GM12878 (cell line): ENCODE data around the gene NAA60. TPM values are rescaled to one million over a fixed set of nuclear protein-coding genes. Genes with fewer than 3 reads are reported as not detected.

Source experiments
- ATAC-seq: fragments of 200-7000 bp; cut with Tn5 transposase; 3 replicates; pipeline ENCODE4 v1.9.1; 2020; ENCODE audit warnings: mild to moderate bottlenecking, moderate library complexity
- BruUV-seq: library from RNA; stranded (reverse); fragments of 400-500 nt; replicated peaks from 2 replicates; lab custom pipeline; 2021; lab: Mats Ljungman, UMichigan
- CTCF ChIA-PET: fragments of 300-600 bp; sonication (Branson Sonifier 250); formaldehyde crosslinking; extraction: SDS; loops from one replicate; lab custom pipeline; 2021; ENCODE audit warnings: inconsistent platforms; lab: Yijun Ruan, JAX
- POLR2A ChIA-PET: fragments of 350-600 bp; formaldehyde crosslinking; extraction: SDS; loops from one replicate; lab custom pipeline; 2021; ENCODE audit warnings: inconsistent platforms; lab: Charles Lee
- RAD21 ChIA-PET: fragments of 300-600 bp; sonication (Branson Sonifier 250); formaldehyde crosslinking; loops from one replicate; lab custom pipeline; 2023; ENCODE audit warnings: antibody characterized with exemption; ENCODE audit not compliant: unreplicated experiment; lab: Charles Lee
- SMC1A ChIA-PET: fragments of 300-600 bp; sonication (Branson Sonifier 250); formaldehyde crosslinking; loops from one replicate; lab custom pipeline; 2023; ENCODE audit not compliant: unreplicated experiment, uncharacterized antibody; lab: Charles Lee
- DNase-seq: peaks from one replicate; pipeline ENCODE4 v3.0.0-alpha.2; 2011; ENCODE audit warnings: low read depth, low spot score
- FAIRE-seq: peaks from 3 replicates; lab custom pipeline; 2011; peaks lifted over from hg19 to GRCh38; lab: Jason Lieb, UNC
- H2AFZ ChIP-seq: 2 replicates; pipeline ENCODE4 v1.6.0; 2011; ENCODE audit warnings: low read depth, low read length, control low read depth; ENCODE audit not compliant: control insufficient read depth
- H3K27ac ChIP-seq: 2 replicates; pipeline ENCODE4 v1.5.1; 2011; ENCODE audit warnings: control low read depth; ENCODE audit not compliant: control insufficient read depth, insufficient read depth
- H3K27me3 ChIP-seq, 2 experiments: replicated peaks in 1 of 2; 2 replicates each; pipeline versions ENCODE4 v1.6.0 to v1.6.1; 2011; ENCODE audit warnings: low read length in 1 of 2; ENCODE audit not compliant: control insufficient read depth in 2 of 2, insufficient read depth in 2 of 2
- H3K36me3 ChIP-seq, 2 experiments: 2 replicates each; pipeline ENCODE4 v1.5.1; 2011; ENCODE audit warnings: low read length in 1 of 2; ENCODE audit not compliant: control insufficient read depth in 2 of 2, insufficient read depth in 2 of 2
- H3K4me1 ChIP-seq: 2 replicates; pipeline ENCODE4 v1.6.1; 2011; ENCODE audit warnings: mild to moderate bottlenecking, low read length, moderate library complexity, mixed read lengths; ENCODE audit not compliant: control insufficient read depth, insufficient read depth
- H3K4me2 ChIP-seq: 2 replicates; pipeline ENCODE4 v1.6.0; 2011; ENCODE audit warnings: control low read depth; ENCODE audit not compliant: control insufficient read depth, insufficient read depth
- H3K4me3 ChIP-seq: fragments of 200-600 bp; sonication (generic); 2 replicates; pipeline ENCODE4 v1.5.1; 2016
- H3K79me2 ChIP-seq: 2 replicates; pipeline ENCODE4 v1.6.0; 2011; ENCODE audit warnings: low read length; ENCODE audit not compliant: control insufficient read depth, insufficient read depth
- H3K9ac ChIP-seq: 2 replicates; pipeline ENCODE4 v1.8.0; 2011; ENCODE audit warnings: low read length, control low read depth, mixed read lengths; ENCODE audit not compliant: control insufficient read depth, insufficient read depth
- H3K9me3 ChIP-seq: replicated peaks from 3 replicates; pipeline ENCODE4 v1.5.1; 2011; ENCODE audit warnings: mild to moderate bottlenecking, low read length; ENCODE audit not compliant: control insufficient read depth, insufficient read depth
- H4K20me1 ChIP-seq: 2 replicates; pipeline ENCODE4 v1.6.0; 2011; ENCODE audit not compliant: control insufficient read depth, insufficient read depth
- ATF7 ChIP-seq: fragments of 450-650 bp; IDR thresholded peaks from 2 replicates; pipeline ENCODE4 v1.6.1; 2016; ENCODE audit warnings: low read depth, mild to moderate bottlenecking
- CEBPB ChIP-seq, 2 experiments: fragments of 150-350 bp in 1 of 2; IDR thresholded peaks; 2 replicates each; pipeline ENCODE4 v1.6.1; 2012 to 2014; ENCODE audit warnings: low read depth in 2 of 2, low read length in 2 of 2, borderline replicate concordance in 1 of 2, inconsistent platforms in 1 of 2
- ESRRA ChIP-seq: IDR thresholded peaks from 2 replicates; pipeline ENCODE4 v1.6.1; 2012; ENCODE audit warnings: mild to moderate bottlenecking, low read length, improper control_type of control experiment
- FOS ChIP-seq: IDR thresholded peaks from 3 replicates; pipeline ENCODE4 v1.6.1; 2011; ENCODE audit warnings: borderline replicate concordance; ENCODE audit not compliant: insufficient read length; ENCODE audit errors: extremely low read depth
- HCFC1 ChIP-seq: fragments of 150-350 bp; IDR thresholded peaks from 2 replicates; pipeline ENCODE4 v1.6.1; 2014; ENCODE audit warnings: low read length
- MAX ChIP-seq: IDR thresholded peaks from 2 replicates; pipeline ENCODE4 v1.6.1; 2012; ENCODE audit warnings: low read depth, low read length, improper control_type of control experiment
- MYB ChIP-seq: fragments of 150-350 bp; IDR thresholded peaks from 2 replicates; pipeline ENCODE4 v1.6.1; 2014; ENCODE audit warnings: mild to moderate bottlenecking, low read depth, low read length, borderline replicate concordance
- NR2C2 ChIP-seq: IDR thresholded peaks from 2 replicates; pipeline ENCODE4 v1.6.1; 2011; ENCODE audit warnings: borderline replicate concordance, low read depth; ENCODE audit not compliant: control insufficient read depth, insufficient read length
- RFX5 ChIP-seq: IDR thresholded peaks from 2 replicates; pipeline ENCODE4 v1.6.1; 2011; ENCODE audit warnings: low read depth, low read length, improper control_type of control experiment
- SIN3A ChIP-seq: IDR thresholded peaks from 2 replicates; pipeline ENCODE4 v1.6.1; 2012; ENCODE audit warnings: low read depth, low read length, improper control_type of control experiment
- ZNF384 ChIP-seq: IDR thresholded peaks from 2 replicates; pipeline ENCODE4 v1.6.1; 2012; ENCODE audit warnings: low read depth, mild to moderate bottlenecking, low read length, improper control_type of control experiment, borderline replicate concordance
- WGBS: methylation state at CpG from one replicate; pipeline ENCODE4 v1.1.6; 2016; ENCODE audit warnings: low lambda C conversion rate; ENCODE audit not compliant: insufficient replicate concordance, insufficient coverage; ENCODE audit errors: missing lambda C conversion rate; 5-methylcytosine and 5-hydroxymethylcytosine counted together
- in situ Hi-C: fragments of 300-500 bp; cut with MboI; formaldehyde crosslinking; loops from 9 replicates; pipeline ENCODE4 v1.14.3; 2018; ENCODE audit warnings: mixed read lengths
- intact Hi-C: fragments of 100-400 bp; cut with micrococcal nuclease; formaldehyde crosslinking; loops from one replicate; pipeline ENCODE4 v1.14.2; 2022; ENCODE audit not compliant: unreplicated experiment
- polyA plus RNA-seq, 11 experiments: library from polyadenylated mRNA; depleted of rRNA in 4 of 11; unstranded in 6 of 11; stranded (reverse) in 5 of 11; fragments of >200 nt; fragmentation: Nextera tagmentation in 4 of 11; fragmentation: Illumina TruSeq in 1 of 11; extraction: Ambion mirVana in 4 of 11; extraction: Trizol in 1 of 11; gene quantifications; 1 replicate in 1 of 11; 2 replicates in 10 of 11; pipeline versions ENCODE4 v1.2.1 to v1.2.3, GENCODE V29; 2011 to 2016; ENCODE audit warnings: inconsistent platforms in 2 of 11, missing spikeins in 2 of 11, low read depth in 1 of 11
- total RNA-seq, 4 experiments: library from RNA; depleted of rRNA in 3 of 4; stranded (reverse); fragments of >200 nt in 3 of 4; fragmentation: Illumina TruSeq in 1 of 4; extraction: Trizol in 1 of 4; gene quantifications; 2 replicates each; pipeline versions ENCODE4 v1.2.1 to v1.2.3, GENCODE V29; 2013 to 2021
- TF ChIP-seq, protein P1 (sequence below), 3 experiments: IDR thresholded peaks in 2 of 3; conservative IDR thresholded peaks in 1 of 3; 2 replicates each; pipeline ENCODE4 v1.5.1; 2011; ENCODE audit warnings: low read depth in 3 of 3, low read length in 3 of 3, mild to moderate bottlenecking in 3 of 3, control low read depth in 2 of 3, moderate library complexity in 2 of 3, inconsistent platforms in 1 of 3, mixed read lengths in 1 of 3; ENCODE audit not compliant: control insufficient read depth in 2 of 3, insufficient read depth in 1 of 3; ENCODE audit errors: extremely low read depth in 1 of 3

The NAA60 gene
- total and polyA plus RNA-seq, 10 of the 15 experiments (the other 5 are each of a cell fraction or from before 2014, with no cell fraction given): 6.2 to 43.1 (median 34.6) TPM

GRCh38 chr16:3465911-3466584, 22.6 kb downstream of the NAA60 start:
- no TSS peak for BruUV-seq

More at GRCh38 chr16:3465911-3466584, 22.6 kb downstream of the NAA60 start:
- no peak for ATAC-seq
- TF ChIP-seq, protein P1, sequence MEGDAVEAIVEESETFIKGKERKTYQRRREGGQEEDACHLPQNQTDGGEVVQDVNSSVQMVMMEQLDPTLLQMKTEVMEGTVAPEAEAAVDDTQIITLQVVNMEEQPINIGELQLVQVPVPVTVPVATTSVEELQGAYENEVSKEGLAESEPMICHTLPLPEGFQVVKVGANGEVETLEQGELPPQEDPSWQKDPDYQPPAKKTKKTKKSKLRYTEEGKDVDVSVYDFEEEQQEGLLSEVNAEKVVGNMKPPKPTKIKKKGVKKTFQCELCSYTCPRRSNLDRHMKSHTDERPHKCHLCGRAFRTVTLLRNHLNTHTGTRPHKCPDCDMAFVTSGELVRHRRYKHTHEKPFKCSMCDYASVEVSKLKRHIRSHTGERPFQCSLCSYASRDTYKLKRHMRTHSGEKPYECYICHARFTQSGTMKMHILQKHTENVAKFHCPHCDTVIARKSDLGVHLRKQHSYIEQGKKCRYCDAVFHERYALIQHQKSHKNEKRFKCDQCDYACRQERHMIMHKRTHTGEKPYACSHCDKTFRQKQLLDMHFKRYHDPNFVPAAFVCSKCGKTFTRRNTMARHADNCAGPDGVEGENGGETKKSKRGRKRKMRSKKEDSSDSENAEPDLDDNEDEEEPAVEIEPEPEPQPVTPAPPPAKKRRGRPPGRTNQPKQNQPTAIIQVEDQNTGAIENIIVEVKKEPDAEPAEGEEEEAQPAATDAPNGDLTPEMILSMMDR (IDR thresholded peaks at IDR 0.05 in 2 of 3, conservative IDR thresholded peaks at IDR 0.05 in 1 of 3; ENCODE audit: control insufficient read depth in 2 of 3, extremely low read depth in 1 of 3, insufficient read depth in 1 of 3, low read depth in 3 of 3, low read length in 3 of 3): no peak
- TF ChIP-seq SIN3A: no peak
- no peak for TF ChIP-seq ZNF384
- TF ChIP-seq MYB: no peak
- TF ChIP-seq RFX5: no peak
- no peak for TF ChIP-seq CEBPB (IDR thresholded peaks at IDR 0.05; ENCODE audit: borderline replicate concordance in 1 of 2, low read depth in 2 of 2, low read length in 2 of 2)
- no peak for TF ChIP-seq FOS
- TF ChIP-seq HCFC1: no peak
- TF ChIP-seq MAX: no peak
- TF ChIP-seq ESRRA: no peak
- no peak for TF ChIP-seq ATF7
- TF ChIP-seq NR2C2: no peak
- TF ChIP-seq, all 136 proteins: peak for 0
- SMC1A ChIA-PET: no interaction called here
- Histone ChIP-seq H3K4me1 (peaks cover 9% of the 10 kb centered on the region; the same call in 1 of the 2 replicates), H3K36me3 (peaks cover 2 to 12% of the 10 kb centered on the region in 2 experiments), H3K27ac (no peak overlapping the region), H3K4me2 (no peak overlapping the region), H3K79me2 (peaks cover 65% of the 10 kb centered on the region), H3K9me3 (no peaks in the 10 kb centered on the region; the same call in 2 of the 3 replicates), H3K27me3 (no peaks in the 10 kb centered on the region), H4K20me1 (0 out of 2 replicates have a peak, but pooled peaks cover 2% of the 10 kb centered on the region), H3K9ac (no peak overlapping the region), H2AFZ (no peak overlapping the region), H3K4me3 (no peak overlapping the region)
- POLR2A ChIA-PET: interaction anchor here (0.6 kb wide), 1 partner anchor 364 kb away, joined by 4 read pairs; no protein-coding TSS in a partner anchor
- intact Hi-C loops: no loop called here
- 94% methylated on average over 21 of the region's 21 CpGs for WGBS
- FAIRE-seq (no peak), DNase-seq (no peak)
- in situ Hi-C loops: no loop called here
- CTCF ChIA-PET: no interaction called here
- RAD21 ChIA-PET: no interaction called here
